SK-N-SH (cell line): ENCODE results near the gene MRTFB. TPM values are rescaled to one million over a fixed set of nuclear protein-coding genes. Genes with fewer than 3 reads are reported as not detected.
A peak's percentile ranks its signal among the peaks of the same experiment; 100 is the strongest.

Experiments used
- CTCF ChIA-PET: fragments of 300-600, 350-600 bp; formaldehyde crosslinking; extraction: SDS; loops from one replicate; lab custom pipeline; 2021; lab: Yijun Ruan, JAX
- POLR2A ChIA-PET: fragments of 350-600 bp; sonication (Branson Sonifier 250); formaldehyde crosslinking; extraction: SDS; loops from one replicate; lab custom pipeline; 2020; ENCODE audit warnings: antibody characterized with exemption, inconsistent platforms; lab: Yijun Ruan, JAX
- DNase-seq: peaks from one replicate; pipeline ENCODE4 v3.0.0; 2012
- H2AFZ ChIP-seq: fragments of 200-600 bp; sonication (generic); 2 replicates; pipeline ENCODE4 v1.8.1; 2016; ENCODE audit warnings: antibody characterized with exemption, mild to moderate bottlenecking, low read depth
- H3F3A ChIP-seq: fragments of 200-600 bp; sonication (generic); replicated peaks from 2 replicates; pipeline ENCODE3; 2016; ENCODE audit warnings: antibody characterized with exemption, mild to moderate bottlenecking; ENCODE audit not compliant: insufficient read depth
- H3K27ac ChIP-seq, 2 experiments: fragments of 200-500 bp in 1 of 2; fragments of 200-600 bp in 1 of 2; sonication (Bioruptor generic) in 1 of 2; sonication (generic), shearing (Covaris generic) in 1 of 2; 2 replicates each; pipeline versions ENCODE4 v1.5.1 to v1.6.1; 2014 to 2016; ENCODE audit warnings: low read depth in 2 of 2, inconsistent platforms in 1 of 2, low read length in 1 of 2, mild to moderate bottlenecking in 1 of 2, mixed read lengths in 1 of 2
- H3K27me3 ChIP-seq: fragments of 200-600 bp; sonication (generic), shearing (Covaris generic); 2 replicates; pipeline ENCODE4 v1.6.1; 2016; ENCODE audit warnings: mixed run types; ENCODE audit not compliant: insufficient read depth
- H3K36me3 ChIP-seq, 2 experiments: fragments of 200-500 bp in 1 of 2; fragments of 200-600 bp in 1 of 2; sonication (Bioruptor generic) in 1 of 2; sonication (generic) in 1 of 2; replicated peaks in 1 of 2; 2 replicates each; pipeline versions ENCODE3 to v1.5.1; 2014 to 2016; ENCODE audit warnings: low read length in 1 of 2, mild to moderate bottlenecking in 1 of 2; ENCODE audit not compliant: insufficient read depth in 2 of 2, control insufficient read depth in 1 of 2
- H3K4me1 ChIP-seq, 2 experiments: fragments of 200-500 bp in 1 of 2; fragments of 200-600 bp in 1 of 2; sonication (Bioruptor generic) in 1 of 2; sonication (generic), shearing (Covaris generic) in 1 of 2; 2 replicates each; pipeline versions ENCODE4 v1.5.1 to v1.6.1; 2014 to 2016; ENCODE audit warnings: low read depth in 1 of 2, low read length in 1 of 2, mixed run types in 1 of 2; ENCODE audit not compliant: insufficient read depth in 2 of 2, control insufficient read depth in 1 of 2
- H3K4me2 ChIP-seq: fragments of 200-600 bp; sonication (generic), shearing (Covaris generic); 2 replicates; pipeline ENCODE4 v1.6.1; 2017; ENCODE audit warnings: mixed run types
- H3K4me3 ChIP-seq, 2 experiments: fragments of 200-500 bp in 1 of 2; fragments of 200-600 bp in 1 of 2; sonication (Bioruptor generic) in 1 of 2; sonication (generic), shearing (Covaris generic) in 1 of 2; 2 replicates each; pipeline versions ENCODE4 v1.5.1 to v1.8.1; 2014 to 2016; ENCODE audit warnings: low read depth in 2 of 2, inconsistent platforms in 1 of 2, low read length in 1 of 2, mild to moderate bottlenecking in 1 of 2, mixed read lengths in 1 of 2, moderate library complexity in 1 of 2
- H3K79me2 ChIP-seq: fragments of 200-600 bp; sonication (generic); 2 replicates; pipeline ENCODE4 v1.8.1; 2017; ENCODE audit warnings: mild to moderate bottlenecking; ENCODE audit not compliant: insufficient read depth
- H3K9ac ChIP-seq: fragments of 200-600 bp; sonication (generic); 2 replicates; pipeline ENCODE4 v1.6.1; 2017; ENCODE audit warnings: mixed run types
- H3K9me2 ChIP-seq: fragments of 200-600 bp; sonication (generic); 2 replicates; pipeline ENCODE4 v1.6.1; 2017; ENCODE audit warnings: mixed run types
- H3K9me3 ChIP-seq: fragments of 200-600 bp; sonication (generic); 2 replicates; pipeline ENCODE4 v1.6.1; 2017; ENCODE audit warnings: mixed run types, mild to moderate bottlenecking, moderate library complexity
- H4K20me1 ChIP-seq: fragments of 200-600 bp; sonication (generic); 2 replicates; pipeline ENCODE4 v1.6.1; 2017; ENCODE audit warnings: mild to moderate bottlenecking, mixed run types; ENCODE audit not compliant: insufficient read depth
- CHD2 ChIP-seq: fragments of 150-350 bp; IDR thresholded peaks from 2 replicates; pipeline ENCODE4 v1.6.1; 2018; ENCODE audit warnings: low read length; ENCODE audit not compliant: partially characterized antibody
- CTCF ChIP-seq: fragments of 200-600 bp; sonication (generic); IDR thresholded peaks from 2 replicates; pipeline ENCODE4 v1.6.1; 2017; ENCODE audit warnings: antibody characterized with exemption, mild to moderate bottlenecking, moderate library complexity
- FOXM1 ChIP-seq: IDR thresholded peaks from 2 replicates; pipeline ENCODE4 v1.4.0; 2012; ENCODE audit warnings: low read depth, mild to moderate bottlenecking
- GABPA ChIP-seq: IDR thresholded peaks from 2 replicates; pipeline ENCODE4 v1.4.0; 2012; ENCODE audit warnings: low read depth, mild to moderate bottlenecking
- IRF3 ChIP-seq: fragments of 150-350 bp; IDR thresholded peaks from 2 replicates; pipeline ENCODE4 v1.6.1; 2016; ENCODE audit warnings: mild to moderate bottlenecking, low read depth, low read length
- MAX ChIP-seq: IDR thresholded peaks from 2 replicates; pipeline ENCODE4 v1.4.0; 2012; ENCODE audit warnings: low read depth
- PBX3 ChIP-seq: IDR thresholded peaks from 2 replicates; pipeline ENCODE4; 2012
- POLR2AphosphoS5 ChIP-seq: IDR thresholded peaks from 2 replicates; pipeline ENCODE4 v1.6.1; 2012; ENCODE audit warnings: low read depth, low read length
- RCOR1 ChIP-seq: fragments of 150-350 bp; IDR thresholded peaks from 2 replicates; pipeline ENCODE4 v1.6.1; 2017; ENCODE audit warnings: antibody characterized with exemption, low read length
- REST ChIP-seq: IDR thresholded peaks from 2 replicates; pipeline ENCODE4 v1.6.1; 2012; ENCODE audit warnings: mild to moderate bottlenecking, low read depth, low read length, moderate library complexity
- RXRA ChIP-seq: IDR thresholded peaks from 2 replicates; pipeline ENCODE4 v1.4.0; 2012; ENCODE audit warnings: low read depth, mild to moderate bottlenecking, borderline replicate concordance
- SIN3A ChIP-seq: IDR thresholded peaks from 2 replicates; pipeline ENCODE4 v1.6.1; 2012; ENCODE audit warnings: low read depth, mild to moderate bottlenecking, low read length, moderate library complexity, borderline replicate concordance
- SMC3 ChIP-seq: IDR thresholded peaks from 2 replicates; pipeline ENCODE4 v1.6.1; 2012; ENCODE audit warnings: low read depth, low read length, improper control_type of control experiment
- USF2 ChIP-seq: fragments of 150-350 bp; IDR thresholded peaks from 2 replicates; pipeline ENCODE4 v1.6.1; 2017; ENCODE audit warnings: antibody characterized with exemption, low read length, low read depth, borderline replicate concordance
- ZBTB33 ChIP-seq: IDR thresholded peaks from 2 replicates; pipeline ENCODE4 v1.4.0; 2012; ENCODE audit warnings: low read depth, borderline replicate concordance
- WGBS: methylation state at CpG from one replicate; pipeline ENCODE4 v1.1.6; 2017; ENCODE audit warnings: low lambda C conversion rate; 5-methylcytosine and 5-hydroxymethylcytosine counted together
- polyA plus RNA-seq, 3 experiments: library from polyadenylated mRNA; depleted of rRNA; stranded (reverse); fragments of >200 nt; gene quantifications; 2 replicates each; pipeline ENCODE4 v1.2.3, GENCODE V29; 2012

The MRTFB gene
- polyA plus RNA-seq, 1 of the 3 experiments (the other 2 are of a cell fraction): 3.3 TPM

GRCh38 chr16:14098081-14098480, 27.0 kb downstream of the MRTFB start:
- POLR2A ChIA-PET: no interaction called here
- H3K4me3 ChIP-seq: no peak overlapping the region
- CTCF ChIA-PET: interaction anchor here (1.0 to 1.7 kb wide), 2 partner anchors 11 to 15 kb away, joined by 4 to 6 read pairs; no protein-coding TSS in a partner anchor
- H3K9me2 ChIP-seq: no peaks in the 10 kb centered on the region
- WGBS: 83% methylated on average over 2 of the region's 2 CpGs
- peaks cover 7% of the 10 kb centered on the region for H3F3A ChIP-seq
- no peak for DNase-seq
- H3K4me1 ChIP-seq: peaks cover 1 to 3% of the 10 kb centered on the region in 2 experiments; a peak in 3 of 4 replicates
- H3K9me3 ChIP-seq: no peaks in the 10 kb centered on the region
- H2AFZ ChIP-seq: no peak overlapping the region
- no peak overlapping the region for H3K9ac ChIP-seq
- H3K27me3 ChIP-seq: no peaks in the 10 kb centered on the region
- peaks cover 28% of the 10 kb centered on the region; the same call in 1 of the 2 replicates for H3K79me2 ChIP-seq
- TF ChIP-seq FOXM1 (no peak), PBX3 (peak; percentile 36; the same call in 1 of the 2 replicates)
- H4K20me1 ChIP-seq: no peaks in the 10 kb centered on the region
- no peak overlapping the region for H3K4me2 ChIP-seq
- H3K27ac ChIP-seq: no peak overlapping the region
- H3K36me3 ChIP-seq: peaks cover 0 to 3% of the 10 kb centered on the region in 2 experiments

- Histone ChIP-seq H3K79me2 (peaks cover 28% of the 10 kb centered on the region; the same call in 1 of the 2 replicates), H3K9me2 (no peaks in the 10 kb centered on the region)
- POLR2A ChIA-PET: no interaction called here
- TF ChIP-seq FOXM1 (no peak), POLR2AphosphoS5 (no peak), CHD2 (no peak), ZBTB33 (no peak), CTCF (no peak), RXRA (no peak), GABPA (no peak), USF2 (no peak), MAX (no peak), IRF3 (no peak), REST (no peak), RCOR1 (no peak), SMC3 (no peak), SIN3A (no peak)
Measured at GRCh38 chr16:14100825-14101224, 29.7 kb downstream of the MRTFB start.

More at GRCh38 chr16:14100825-14101224, 29.7 kb downstream of the MRTFB start:
- no peak for DNase-seq
- Histone ChIP-seq H3K9me3 (no peaks in the 10 kb centered on the region), H3K27ac (no peak overlapping the region), H3K36me3 (no peaks in the 10 kb centered on the region), H2AFZ (no peak overlapping the region), H3K4me1 (no peaks in the 10 kb centered on the region; a peak in 1 of 4 replicates), H4K20me1 (no peaks in the 10 kb centered on the region), H3K9ac (no peak overlapping the region), H3K4me2 (no peak overlapping the region), H3K4me3 (no peak overlapping the region), H3K27me3 (no peaks in the 10 kb centered on the region), H3F3A (peaks cover 7% of the 10 kb centered on the region)
- WGBS: 80% methylated on average over 2 of the region's 2 CpGs
- CTCF ChIA-PET: interaction anchor here (1.1 to 1.5 kb wide), 2 partner anchors 16 kb away, joined by 3 to 4 read pairs; no protein-coding TSS in a partner anchor
